ENCODE results near the gene ZC3H4.

ZC3H4 gene

DNA sequence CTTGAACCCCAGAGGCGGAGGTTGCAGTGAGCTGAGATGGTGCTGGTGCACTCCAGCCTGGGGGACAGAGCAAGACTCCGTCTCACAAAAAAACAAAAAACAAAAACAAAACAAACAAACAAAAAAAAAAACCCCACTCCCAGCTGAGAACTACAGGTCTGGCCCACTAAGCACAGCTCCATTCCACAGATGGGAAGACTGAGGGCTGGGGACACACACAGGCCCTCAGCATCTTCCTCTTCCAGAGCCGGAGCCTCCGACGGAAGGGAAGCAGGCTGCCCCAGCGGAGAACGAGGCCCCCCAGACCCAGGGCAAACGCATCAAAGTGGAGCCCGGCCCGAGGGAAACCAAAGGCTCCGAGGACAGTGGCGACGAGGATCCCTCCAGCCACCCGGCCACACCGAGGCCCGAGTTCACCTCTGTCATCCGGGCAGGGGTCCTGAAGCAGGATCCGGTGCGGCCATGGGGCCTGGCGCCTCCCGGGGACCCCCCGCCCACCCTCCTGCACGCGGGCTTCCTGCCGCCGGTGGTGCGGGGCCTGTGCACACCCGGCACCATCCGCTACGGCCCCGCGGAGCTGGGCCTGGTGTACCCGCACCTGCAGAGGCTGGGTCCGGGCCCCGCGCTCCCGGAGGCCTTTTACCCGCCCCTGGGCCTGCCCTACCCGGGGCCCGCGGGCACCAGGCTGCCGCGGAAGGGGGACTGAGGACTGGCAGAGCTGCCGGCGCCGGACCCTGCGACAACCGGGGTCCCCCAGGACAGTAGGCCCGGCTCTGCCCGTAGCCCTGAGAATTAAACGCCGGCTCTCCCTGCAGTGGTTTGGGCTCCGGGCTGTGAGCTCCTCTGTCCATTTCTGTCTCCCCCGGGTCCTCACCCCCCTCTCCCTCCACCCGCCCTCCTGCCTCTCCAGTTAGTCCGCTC, 68.4 kb downstream of the ZC3H4 start:
- DNase-seq = no peak

DNA sequence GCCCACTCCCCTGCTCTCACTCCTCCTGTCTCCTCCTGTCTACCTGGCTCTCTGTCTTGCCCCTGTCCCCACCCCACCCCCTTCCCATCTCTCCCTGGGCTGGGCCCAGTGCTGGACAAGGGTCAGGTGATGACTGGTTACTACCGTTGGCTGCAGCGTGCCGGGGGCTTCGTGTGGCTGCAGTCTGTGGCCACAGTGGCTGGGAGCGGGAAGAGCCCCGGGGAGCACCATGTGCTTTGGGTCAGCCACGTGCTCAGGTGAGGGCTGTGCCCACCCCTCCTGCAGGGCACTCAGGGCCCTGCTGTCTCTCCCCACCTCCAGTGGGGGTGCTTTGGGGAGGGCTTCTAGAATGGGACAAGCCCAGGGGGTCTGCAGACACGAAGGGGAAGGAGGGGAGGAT, 72.7 kb downstream of the ZC3H4 start:
- DNase-seq = no peak

DNA sequence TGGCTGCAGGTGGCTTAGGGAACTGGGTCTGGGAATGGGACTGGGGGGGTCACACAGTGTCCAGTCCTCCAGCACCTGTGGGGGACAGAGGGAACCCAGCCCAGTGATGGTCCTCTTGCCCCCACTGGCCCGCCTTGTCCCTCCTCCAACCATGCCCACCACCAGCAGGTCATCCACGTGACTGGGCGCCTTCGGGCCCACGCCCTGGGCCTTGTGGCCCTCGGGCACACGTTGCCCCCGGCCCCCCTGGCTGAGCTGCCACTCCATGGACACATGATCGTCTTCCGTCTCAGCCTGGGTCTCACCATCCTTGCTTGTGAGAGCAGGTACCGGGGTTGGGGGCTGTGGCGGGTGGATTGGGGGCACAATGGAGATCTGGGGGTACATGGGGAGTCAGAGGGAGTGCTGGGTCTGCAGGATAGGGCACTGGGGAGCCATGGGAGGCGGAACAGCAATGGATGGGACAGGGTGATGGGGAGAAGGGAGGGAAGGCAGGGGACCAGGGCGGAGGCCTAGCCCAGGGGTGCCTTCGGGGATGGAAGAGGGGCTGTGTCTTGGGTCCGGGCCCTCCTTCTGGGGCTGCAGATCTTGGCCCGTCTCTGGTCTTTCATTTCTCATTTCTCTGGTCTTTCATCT, 74.2 kb downstream of the ZC3H4 start:
- DNase-seq = no peak

DNA sequence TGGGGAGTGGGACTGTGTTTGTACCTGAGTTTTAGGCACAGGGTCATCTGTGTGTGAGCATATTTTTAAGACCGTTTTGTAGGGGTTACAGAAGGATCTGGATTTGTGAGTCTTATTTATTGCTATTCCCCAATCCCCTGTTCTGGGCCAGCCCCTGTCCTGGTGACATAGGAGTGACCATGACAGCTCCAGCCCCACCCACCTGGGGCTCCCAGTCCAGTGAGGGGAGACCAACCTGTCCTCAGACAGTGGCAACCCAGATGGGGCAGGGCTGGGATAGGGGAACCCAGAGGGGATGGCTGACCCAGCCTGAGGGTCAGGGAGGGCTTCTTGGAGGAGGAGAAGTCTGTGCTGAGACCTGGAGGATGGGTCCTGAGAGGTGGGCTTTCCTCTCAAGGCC, 75.8 kb downstream of the ZC3H4 start:
- DNase-seq = no peak

DNA sequence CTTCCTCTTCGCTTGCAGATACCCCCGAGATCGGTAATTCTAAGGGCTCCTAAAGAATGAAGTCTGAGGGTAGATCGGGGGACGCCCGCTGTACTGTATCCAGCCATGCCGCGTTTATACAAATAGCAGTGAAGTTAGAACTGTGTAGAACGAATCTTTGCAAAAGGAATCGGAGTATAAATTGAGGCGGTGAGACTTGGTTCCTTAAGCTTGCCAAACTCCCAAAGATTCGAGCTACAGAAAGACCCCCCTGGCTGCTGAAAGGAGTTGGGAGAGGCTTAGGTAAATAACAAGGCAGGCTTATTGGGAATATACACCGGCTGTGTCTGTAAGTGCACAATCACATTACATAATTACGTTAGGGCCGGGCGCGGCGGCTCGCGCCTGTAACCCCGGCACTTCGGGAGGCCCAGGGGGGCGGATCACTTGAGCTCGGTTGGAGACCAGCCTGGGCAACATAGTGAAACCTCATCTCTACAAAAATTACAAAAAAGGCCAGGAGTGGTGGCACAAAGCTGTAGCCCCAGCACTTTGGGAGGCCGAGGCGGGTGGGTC, 77.4 kb downstream of the ZC3H4 start:
- peak; percentile 71 for DNase-seq

DNA sequence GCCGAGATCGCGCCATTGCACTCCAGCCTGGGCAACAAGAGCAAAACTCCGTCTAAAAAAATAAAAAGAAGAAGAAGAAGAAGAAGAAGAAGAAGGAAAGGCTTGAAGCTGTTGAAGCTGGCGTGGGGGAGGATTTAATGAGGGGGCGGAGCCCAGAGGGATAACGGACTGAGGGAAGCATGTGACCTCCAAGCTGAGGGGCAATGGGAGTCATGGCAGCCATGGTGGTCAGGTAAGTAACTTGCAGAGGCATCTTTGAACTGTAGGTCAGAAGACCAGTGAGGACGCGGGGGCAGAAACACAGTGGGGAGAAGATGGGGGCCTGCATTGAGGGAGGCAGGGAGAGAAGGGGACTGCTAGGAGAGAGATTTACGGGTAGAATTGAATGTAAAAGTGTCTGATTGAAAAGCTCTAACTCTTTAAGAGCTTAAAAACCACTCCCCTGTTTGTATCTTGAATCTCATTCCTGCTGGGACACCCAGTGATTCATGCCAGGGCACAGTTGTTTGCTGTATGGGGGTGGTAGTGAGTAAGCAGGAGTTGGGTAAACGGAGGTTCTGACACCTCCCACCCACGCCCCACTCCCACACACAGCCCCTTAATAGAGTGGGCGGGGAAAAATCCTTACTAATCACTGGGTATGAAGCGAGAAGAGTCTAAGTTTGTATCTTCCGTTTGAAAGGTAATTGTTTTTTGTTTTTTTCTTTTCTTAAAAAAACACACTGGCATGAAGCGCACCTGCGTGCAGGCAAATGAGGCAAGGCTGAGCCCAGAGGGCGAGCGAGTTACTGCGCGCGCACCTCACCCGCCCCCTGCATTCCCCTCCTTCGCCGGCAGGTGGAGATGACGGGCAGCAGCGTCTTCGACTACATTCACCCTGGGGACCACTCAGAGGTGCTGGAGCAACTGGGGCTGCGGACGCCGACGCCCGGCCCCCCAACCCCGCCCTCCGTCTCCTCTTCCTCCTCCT, 78.2 kb downstream of the ZC3H4 start:
- DNase-seq = peak; percentile 71

DNA sequence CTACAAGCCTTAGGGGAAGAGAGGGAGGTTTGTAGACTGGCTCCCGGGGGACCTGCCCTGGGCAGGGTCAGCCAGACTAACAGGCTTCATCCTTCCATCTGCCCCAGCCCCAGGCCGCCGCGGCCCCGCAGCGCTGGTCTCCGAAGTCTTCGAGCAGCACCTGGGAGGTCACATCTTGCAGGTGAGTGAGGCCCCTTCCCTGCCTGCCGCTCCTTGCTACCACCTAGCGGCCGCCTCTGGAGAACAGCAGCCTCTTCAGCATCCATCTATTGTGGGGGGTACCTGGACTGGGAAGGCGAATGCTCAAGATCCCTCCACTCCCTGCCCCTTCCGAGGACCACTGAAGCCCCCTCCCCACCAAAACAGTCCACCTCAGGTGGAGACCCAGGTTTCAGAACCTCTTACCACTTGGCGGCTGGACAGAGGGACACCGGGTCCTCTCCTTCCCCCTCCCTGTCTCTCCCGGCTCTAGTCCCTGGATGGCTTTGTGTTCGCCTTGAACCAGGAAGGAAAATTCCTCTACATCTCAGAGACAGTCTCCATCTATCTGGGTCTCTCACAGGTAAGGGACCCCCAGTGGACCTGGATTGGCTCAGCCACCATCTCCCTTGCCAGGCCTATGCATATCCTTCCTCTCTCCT, 81.3 kb downstream of the ZC3H4 start:
- DNase-seq = peak; percentile 18

DNA sequence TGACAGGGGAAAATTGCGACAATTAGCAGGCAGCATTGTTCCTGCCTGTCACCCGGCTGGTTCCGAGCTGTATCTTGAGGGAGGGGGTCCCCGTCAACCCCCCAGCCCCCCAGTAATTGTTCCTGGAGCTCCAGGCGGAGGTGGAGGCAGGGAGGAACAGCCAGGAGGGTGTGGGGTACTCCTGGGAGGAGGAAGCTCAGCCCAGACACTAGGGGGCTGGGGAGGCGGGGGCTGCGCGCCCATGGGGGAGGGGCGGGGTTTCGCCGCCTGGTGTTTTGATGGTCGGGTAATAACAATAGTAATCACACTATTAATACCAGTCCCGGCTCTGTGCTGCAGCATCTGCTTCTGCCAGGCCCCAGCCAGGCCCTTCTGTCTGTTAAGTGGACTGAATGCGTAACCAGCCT, 85.4 kb downstream of the ZC3H4 start:
- DNase-seq = peak; percentile 23

DNA sequence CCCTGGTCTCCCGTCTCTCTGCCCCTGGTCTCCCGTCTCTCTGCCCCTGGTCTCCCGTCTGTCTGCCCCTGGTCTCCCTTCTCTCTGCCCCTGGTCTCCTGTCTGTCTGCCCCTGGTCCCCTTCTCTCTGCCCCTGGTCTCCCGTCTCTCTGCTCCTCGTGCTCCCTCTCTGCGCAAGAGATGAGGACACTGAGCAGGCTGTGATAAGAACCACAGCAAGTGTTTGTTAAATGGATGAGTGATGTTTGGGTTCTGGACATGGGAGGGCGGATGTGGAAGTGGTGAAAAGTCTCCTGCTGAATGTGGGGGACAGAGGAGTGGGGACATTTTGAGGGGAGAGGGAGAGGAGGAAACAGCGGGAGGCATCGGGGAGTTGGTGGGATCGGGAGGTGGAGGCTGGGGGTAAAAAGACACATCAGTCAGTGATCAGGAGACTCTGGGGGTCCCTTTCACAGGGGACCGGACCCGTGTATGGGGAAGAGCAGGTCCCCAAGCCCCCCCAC, 85.9 kb downstream of the ZC3H4 start:
- DNase-seq = no peak

DNA sequence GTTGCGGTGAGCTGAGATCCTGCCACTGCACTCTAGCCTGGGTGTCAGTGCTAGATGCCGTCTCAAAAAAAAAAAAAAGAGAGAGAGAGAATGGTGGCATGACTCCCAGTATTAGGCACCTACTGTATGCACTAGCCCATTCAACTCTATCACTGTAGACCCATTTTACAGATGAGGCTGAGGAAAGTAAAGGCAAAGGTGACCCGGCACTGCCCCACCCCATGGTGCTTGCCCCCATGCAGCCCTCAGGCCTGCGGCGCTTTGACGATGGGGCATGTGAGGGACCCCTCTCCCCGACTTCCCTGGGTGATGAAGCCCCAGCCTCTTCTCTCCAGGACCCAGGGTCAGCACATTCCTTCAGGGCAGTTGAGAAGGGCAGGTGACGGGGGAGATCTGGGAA, 86.7 kb downstream of the ZC3H4 start:
- DNase-seq = no peak

DNA sequence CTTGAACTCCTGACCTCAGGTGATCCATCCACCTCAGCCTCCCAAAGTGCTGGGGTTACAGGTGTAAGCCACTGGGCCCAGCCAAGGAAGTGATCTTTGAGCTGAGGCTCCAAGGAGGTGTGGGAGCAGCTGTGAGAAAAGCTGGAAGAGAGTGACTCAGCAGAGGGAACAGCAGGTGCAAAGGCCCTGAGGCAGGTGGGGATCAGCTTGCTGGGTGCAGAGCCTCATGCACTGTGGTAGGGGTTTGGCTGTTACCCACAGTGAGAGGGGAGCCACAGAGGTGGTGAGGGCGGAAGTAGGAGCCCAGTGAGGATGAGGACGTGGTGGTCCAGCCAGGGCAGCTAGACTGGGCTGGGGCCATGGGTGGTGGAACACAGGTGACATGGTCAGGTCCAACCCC, 87.4 kb downstream of the ZC3H4 start:
- no peak for DNase-seq

DNA sequence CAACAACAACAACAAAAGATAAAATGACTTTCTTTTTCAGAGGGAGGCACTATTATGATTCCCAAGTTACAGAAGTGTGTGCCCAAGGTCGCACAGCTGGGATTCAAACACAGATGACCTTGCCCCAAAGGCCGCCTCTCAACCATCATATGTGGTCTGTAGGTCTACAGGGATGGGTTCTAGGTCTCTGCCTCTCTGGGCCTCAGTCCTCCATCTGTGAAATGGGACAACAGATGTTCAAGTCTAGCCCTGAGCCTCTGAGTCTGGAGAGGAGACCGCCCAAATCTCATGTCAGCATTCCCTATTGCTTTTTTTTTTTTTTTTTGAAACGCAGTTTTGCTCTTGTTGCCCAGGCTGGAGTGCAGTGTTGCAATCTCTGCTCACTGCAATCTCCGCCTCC, 89.1 kb downstream of the ZC3H4 start:
- no peak for DNase-seq

DNA sequence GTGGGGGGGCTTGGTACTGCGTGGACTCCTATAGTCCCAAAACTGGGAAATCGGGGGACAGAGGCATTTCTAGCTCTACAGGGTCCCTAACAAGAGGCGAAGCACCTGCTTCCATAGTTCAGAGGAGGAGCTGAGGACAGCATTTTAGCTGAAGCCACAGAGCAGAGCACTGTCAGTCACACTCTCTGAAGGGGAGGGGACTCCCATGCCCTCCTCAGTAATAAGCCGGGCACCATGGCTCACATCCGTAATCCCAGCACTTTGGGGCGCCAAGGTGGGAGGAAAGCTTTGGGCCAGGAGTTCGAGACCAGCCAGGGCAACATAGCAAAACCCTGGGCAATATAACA, 90.2 kb downstream of the ZC3H4 start:
- no peak for DNase-seq

DNA sequence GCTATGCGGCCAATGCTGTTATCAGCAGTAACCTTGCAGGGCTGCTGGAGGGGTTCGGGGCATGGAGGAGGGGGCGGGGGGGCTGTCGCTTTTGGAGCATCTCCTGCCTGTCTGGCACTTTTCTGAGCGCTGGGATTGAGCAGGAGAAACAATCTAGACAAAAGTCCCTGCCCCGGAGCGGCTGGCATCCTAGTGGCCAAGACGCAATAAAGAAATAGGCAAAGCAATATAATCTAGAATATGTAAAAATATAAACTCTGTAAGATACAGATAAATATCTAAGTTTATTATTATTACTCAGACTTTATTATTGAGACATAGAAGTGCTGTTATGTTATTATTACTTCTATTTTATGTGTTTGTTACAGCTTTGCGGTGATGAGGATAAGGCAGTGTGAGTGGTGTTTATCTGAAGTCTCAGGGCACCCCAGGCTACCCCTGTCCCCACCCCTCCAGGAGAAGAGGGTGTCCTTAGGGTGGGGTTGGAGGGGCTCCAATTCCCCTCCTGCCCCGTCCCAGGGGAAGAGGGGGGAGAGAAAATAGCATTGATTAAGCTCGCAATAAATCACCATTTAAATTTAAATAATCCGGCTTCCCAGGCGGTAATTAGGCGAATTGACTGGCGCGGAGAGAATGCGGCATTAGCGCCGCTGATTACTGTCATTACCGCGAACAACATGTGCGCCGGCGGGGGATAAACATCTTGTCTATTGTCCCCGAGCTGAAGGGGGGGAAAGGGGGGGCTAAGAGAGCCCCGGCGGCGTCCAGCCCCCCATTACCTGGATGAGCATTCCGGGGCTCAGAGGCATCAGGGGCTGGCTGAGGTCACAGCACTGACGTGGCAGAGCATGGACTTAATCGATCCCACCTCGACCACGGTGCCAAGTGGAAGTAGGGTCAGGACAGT, 90.8 kb downstream of the ZC3H4 start:
- DNase-seq = no peak

DNA sequence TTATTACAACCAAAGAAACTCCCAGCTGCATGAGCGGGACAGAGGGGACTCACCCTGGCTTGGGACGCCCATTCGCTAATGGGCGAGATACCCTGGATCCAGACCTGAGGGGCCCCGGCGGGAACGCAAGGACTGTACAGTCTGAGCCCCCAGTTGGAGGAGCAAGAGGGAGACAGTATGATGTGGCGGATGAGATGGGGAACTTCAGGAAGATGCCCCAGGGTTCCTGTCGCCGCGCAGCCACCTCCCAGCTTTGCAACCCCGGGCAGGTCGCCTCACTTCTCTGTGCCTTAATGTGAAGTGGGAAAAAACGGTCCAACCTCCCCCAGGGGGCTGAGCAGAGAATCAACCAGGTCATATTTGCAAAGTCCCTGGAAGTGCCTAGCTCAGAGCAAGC, 91.4 kb downstream of the ZC3H4 start:
- no peak for DNase-seq

DNA sequence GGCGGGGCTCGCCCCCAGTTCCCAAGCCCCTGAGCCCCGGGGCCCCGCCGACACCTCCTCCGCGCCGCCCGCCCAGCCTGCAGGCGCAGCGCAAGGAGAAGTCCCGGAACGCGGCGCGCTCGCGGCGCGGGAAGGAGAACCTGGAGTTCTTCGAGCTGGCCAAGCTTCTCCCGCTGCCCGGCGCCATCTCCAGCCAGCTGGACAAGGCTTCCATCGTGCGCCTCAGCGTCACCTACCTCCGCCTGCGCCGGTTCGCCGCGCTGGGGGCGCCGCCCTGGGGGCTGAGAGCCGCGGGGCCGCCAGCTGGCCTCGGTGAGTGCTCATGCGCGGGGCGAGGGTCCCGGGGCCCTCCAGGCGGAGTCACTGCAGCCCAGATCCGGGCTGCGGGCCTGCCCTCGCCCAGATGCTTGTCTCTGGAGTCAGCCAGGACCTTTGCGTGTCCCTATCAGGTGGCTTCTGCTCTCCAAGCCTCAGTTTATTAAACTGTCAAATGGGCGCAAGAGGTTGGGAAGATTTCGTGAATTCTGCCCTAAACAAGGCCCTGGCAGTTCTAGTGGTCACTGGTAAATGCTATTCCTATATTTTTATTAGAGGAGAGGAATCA, 91.9 kb downstream of the ZC3H4 start:
- no peak for DNase-seq

DNA sequence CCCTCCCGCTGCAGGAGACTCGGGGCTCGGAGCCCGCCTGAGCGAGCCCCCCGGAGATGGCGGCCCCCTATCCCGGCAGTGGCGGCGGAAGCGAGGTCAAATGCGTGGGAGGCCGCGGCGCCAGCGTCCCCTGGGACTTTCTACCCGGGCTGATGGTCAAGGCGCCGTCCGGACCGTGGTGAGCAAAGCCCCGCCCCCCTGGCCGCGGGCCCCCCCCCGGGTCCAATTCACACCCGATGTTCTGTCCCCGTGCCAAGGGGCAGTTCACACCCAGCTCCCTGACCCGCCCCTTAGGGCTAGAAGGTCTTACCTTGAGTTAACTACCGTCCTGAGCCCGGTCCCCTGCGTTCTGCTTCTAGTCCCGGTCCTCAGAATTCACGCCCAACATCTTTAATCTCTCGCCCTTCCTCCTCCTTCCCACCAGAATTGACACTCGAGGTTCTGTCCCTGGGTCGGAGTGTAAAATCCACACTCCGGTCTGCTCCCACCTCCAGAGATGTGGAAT, 92.5 kb downstream of the ZC3H4 start:
- DNase-seq = no peak

DNA sequence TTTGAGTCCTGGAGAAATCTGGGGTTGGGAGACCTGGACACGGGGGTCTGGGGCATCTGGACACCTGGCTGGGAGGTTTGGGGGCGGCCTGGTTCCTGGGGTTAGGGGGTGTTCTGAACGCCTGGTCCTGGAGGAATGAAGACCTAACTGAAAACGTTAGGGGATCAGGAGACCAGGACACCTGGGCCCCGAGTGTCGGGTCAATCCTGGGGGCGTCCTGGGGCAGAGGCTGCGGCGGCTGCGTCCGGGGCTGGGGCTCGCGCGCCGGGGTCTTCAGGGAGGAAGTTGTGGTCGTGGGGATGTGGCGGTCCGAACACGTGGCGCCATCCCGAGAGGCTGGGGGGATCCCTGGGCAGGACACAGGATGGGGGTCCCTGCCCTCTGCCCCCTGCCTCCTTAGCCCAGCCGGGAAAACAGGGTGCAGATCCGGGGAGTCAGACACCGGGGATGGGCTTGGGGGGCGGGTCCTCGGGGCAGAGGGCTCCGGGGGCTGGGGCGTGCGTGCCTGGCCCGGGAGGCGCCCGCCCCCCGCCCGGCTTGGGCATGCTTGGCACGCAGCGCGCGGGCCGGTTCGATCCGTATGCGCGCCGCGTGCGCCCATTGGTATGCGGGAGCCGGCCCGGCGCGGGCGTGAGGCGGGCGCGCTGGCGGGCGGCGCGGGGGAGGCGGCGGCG, 93.3 kb downstream of the ZC3H4 start:
- DNase-seq = no peak

DNA sequence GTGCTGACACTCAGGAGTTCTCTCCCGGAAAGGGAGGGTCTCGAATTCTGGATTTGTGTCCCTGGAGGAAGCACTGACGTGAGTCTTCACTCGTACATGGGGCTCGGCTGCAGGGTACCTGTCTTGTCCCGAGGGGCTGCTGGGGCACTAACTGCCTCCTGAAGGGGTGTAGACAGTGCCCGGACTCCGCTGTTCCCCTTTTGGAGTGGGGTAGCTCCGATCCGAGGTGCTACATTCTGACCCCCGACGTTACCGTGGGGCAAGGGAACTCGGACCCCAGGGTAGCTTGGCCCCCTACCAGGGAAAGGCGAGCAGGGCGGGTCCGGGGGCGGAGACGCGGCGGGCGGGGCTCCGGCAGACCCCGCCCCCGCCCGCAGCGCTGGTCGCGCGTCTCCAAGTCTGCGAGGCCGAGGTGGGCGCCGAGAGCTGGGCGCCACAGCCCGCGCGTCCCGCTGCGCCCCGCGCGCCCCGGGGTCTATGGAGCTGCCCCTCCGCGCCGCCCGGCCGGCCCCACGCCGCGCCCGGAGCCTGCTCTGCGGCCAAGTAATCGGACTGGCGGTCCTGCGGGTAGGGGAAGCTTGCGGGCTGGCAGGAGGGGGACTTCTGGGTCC, 94.0 kb downstream of the ZC3H4 start, which contains the start of gene NPAS1:
Gene NPAS1 (plus strand): TSS at position 407 of the 611 bp plus-strand sequence. CDS start 1,211 bp downstream, outside the sequence.
- DNase-seq = no peak
